ENCODE results near the gene ZCCHC14.
"Not testable (repeated sequence)": the region's sequence is repeated elsewhere in the genome, so short reads cannot be mapped to it uniquely, and the experiment has no call there.

The ZCCHC14 gene

GRCh38 chr16:87384162-87384874, 108.5 kb downstream of the ZCCHC14 start:
- no peaks in the 10 kb centered on the region for H3K27me3 Mint-ChIP-seq (ENCODE audit: low read depth)
- peak overlapping the region; percentile 88 for H3K4me3 Mint-ChIP-seq
- H3K9me3 Mint-ChIP-seq: no peaks in the 10 kb centered on the region
- peaks cover 54% of the 10 kb centered on the region for H3K4me1 Mint-ChIP-seq (ENCODE audit: low read depth)
- H3K27ac Mint-ChIP-seq: peak overlapping the region; percentile 97
- peaks cover 7% of the 10 kb centered on the region for H3K36me3 Mint-ChIP-seq (ENCODE audit: low read depth)

GRCh38 chr16:87383505-87384161, 109.2 kb downstream of the ZCCHC14 start, which contains the start of gene FBXO31:
FBXO31 (minus strand) TSS chr16:87383776; CDS start chr16:87383744, 32 bp downstream.
- H3K27me3 Mint-ChIP-seq (ENCODE audit: low read depth): no peaks in the 10 kb centered on the region
- H3K36me3 Mint-ChIP-seq (ENCODE audit: low read depth): peaks cover 7% of the 10 kb centered on the region
- H3K4me3 Mint-ChIP-seq: peak within 1 kb of the TSS; percentile 88
- H3K4me1 Mint-ChIP-seq (ENCODE audit: low read depth): peaks cover 51% of the 10 kb centered on the region
- H3K27ac Mint-ChIP-seq: peak within 1 kb of the TSS; percentile 97
- H3K9me3 Mint-ChIP-seq: no peaks in the 10 kb centered on the region

- H3K9me3 Mint-ChIP-seq: no peaks in the 10 kb centered on the region
- no peaks in the 10 kb centered on the region for H3K27me3 Mint-ChIP-seq (ENCODE audit: low read depth)
- H3K27ac Mint-ChIP-seq: peak overlapping the region; percentile 88
- peaks cover 7% of the 10 kb centered on the region for H3K36me3 Mint-ChIP-seq (ENCODE audit: low read depth)
- H3K4me1 Mint-ChIP-seq (ENCODE audit: low read depth): peaks cover 38% of the 10 kb centered on the region
- H3K4me3 Mint-ChIP-seq: peak overlapping the region; percentile 80
Observed at GRCh38 chr16:87382023-87382785, 110.6 kb downstream of the ZCCHC14 start.

DNA sequence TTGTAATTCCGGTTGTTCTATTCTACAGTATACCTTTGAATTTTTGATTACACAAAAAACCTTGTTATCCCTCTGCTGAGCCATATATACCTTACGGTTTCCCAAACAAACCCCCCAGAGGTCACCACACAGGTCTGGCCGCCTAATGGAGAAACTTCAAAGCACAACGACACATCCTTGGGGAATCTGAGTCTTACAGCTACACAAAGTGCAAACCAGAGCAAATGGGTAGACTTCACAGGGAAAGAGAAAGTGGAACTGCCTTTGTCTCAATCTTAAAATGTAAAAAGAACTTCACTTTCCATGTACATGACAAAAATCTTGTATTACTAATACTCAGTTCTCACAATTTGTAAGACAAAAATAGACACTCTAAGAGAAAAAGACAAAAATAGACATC, 111.9 kb downstream of the ZCCHC14 start:
- Mint-ChIP-seq H3K4me3 (peak overlapping the region; percentile 82), H3K9me3 (no peaks in the 10 kb centered on the region), H3K27ac (peak overlapping the region; percentile 88), H3K4me1 (ENCODE audit: low read depth) (peaks cover 29% of the 10 kb centered on the region), H3K27me3 (ENCODE audit: low read depth) (no peaks in the 10 kb centered on the region), H3K36me3 (ENCODE audit: low read depth) (peaks cover 10% of the 10 kb centered on the region)

DNA sequence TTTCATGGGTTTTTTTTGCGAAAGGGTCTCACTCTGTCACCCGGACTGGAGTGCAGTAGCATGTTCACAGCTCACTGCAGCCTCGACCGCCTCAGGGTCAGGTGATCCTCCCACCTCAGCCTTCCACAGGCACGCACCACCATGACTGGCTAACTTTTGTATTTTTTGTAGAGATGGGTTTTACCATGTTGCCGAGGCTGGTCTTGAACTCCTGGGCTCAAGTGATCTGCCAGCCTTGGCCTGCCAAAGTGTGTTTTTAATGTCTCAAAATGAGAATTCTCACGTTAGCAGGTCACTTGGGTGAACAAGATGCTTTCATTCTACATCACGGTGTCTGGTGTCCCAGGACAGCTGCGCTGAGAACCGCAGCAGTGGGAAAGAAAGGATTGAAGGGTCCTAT, 112.4 kb downstream of the ZCCHC14 start:
- Mint-ChIP-seq H3K9me3 (no peaks in the 10 kb centered on the region), H3K4me1 (ENCODE audit: low read depth) (peaks cover 31% of the 10 kb centered on the region), H3K36me3 (ENCODE audit: low read depth) (peaks cover 10% of the 10 kb centered on the region), H3K4me3 (no peak overlapping the region), H3K27me3 (ENCODE audit: low read depth) (no peaks in the 10 kb centered on the region), H3K27ac (peak overlapping the region; percentile 88)

DNA sequence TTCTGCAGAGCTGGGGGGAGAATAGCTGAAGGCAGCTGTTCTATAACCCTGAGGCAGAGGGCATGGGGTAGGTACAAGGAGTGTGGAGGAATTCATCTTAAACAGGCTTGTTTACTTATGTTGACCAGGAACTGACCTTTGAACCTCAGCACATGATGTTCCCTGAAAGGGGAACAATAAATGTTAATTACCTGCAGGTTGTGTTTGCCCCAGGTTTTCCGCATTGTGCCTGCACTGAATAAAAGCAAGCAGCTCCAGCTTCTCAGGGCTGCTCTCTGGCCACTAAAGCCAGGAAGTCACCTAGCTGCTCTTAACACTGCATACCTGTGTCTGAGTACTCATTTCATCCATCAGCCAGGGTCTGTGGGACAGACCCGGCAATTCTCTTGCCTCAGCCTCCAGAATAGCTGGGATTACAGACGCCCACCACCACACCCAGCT, 113.5 kb downstream of the ZCCHC14 start:
- not testable (repeated sequence) for H3K36me3 Mint-ChIP-seq (ENCODE audit: low read depth); H3K4me3 Mint-ChIP-seq; H3K9me3 Mint-ChIP-seq; H3K27ac Mint-ChIP-seq; H3K27me3 Mint-ChIP-seq (ENCODE audit: low read depth)
- H3K4me1 Mint-ChIP-seq (ENCODE audit: low read depth): peaks cover 30% of the 10 kb centered on the region

- Mint-ChIP-seq H3K27me3 (ENCODE audit: low read depth) (no peaks in the 10 kb centered on the region), H3K9me3 (no peaks in the 10 kb centered on the region), H3K4me1 (ENCODE audit: low read depth) (peaks cover 20% of the 10 kb centered on the region), H3K36me3 (ENCODE audit: low read depth) (peaks cover 8% of the 10 kb centered on the region), H3K4me3 (no peak overlapping the region), H3K27ac (no peak overlapping the region)
Observed at GRCh38 chr16:87376660-87377059, 116.2 kb downstream of the ZCCHC14 start.

DNA sequence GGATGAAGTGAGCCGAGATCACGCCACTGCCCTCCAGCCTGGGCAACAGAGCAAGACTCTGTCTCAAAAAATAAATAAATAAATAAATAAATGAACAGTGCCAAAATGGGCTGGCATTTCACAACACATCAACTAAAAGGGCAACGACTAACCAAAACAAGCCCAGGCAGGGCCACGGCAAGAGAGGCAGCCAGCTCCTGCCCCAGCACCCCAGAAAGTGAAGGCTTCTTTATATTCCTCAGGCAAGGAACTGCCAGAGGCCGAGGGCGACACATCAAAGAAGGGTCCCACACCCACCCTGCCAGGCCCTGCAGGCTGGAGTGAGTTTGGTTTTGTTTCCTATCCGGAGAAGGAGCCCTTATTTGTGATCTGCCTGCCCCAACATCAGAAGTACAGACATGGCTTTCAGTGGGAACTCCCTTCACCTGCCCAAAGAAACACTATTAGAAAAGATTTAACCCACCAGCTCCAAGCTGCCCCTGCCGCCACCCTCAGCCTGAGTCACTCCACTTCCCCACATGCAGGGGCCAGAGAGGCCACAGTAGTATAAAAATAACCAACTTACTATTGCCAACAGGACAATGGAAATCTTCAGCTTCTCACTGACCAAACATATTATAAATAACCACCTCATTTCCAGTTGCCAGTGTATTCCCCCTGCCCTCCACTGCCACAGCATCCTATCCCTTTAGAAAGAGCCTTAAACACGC, 117.2 kb downstream of the ZCCHC14 start:
- Mint-ChIP-seq H3K36me3 (ENCODE audit: low read depth) (peaks cover 2% of the 10 kb centered on the region), H3K4me1 (ENCODE audit: low read depth) (peaks cover 16% of the 10 kb centered on the region), H3K4me3 (no peak overlapping the region), H3K9me3 (no peaks in the 10 kb centered on the region), H3K27me3 (ENCODE audit: low read depth) (no peaks in the 10 kb centered on the region), H3K27ac (no peak overlapping the region)

- no peak overlapping the region for H3K27ac Mint-ChIP-seq
- peaks cover 14% of the 10 kb centered on the region for H3K4me1 Mint-ChIP-seq (ENCODE audit: low read depth)
- H3K9me3 Mint-ChIP-seq: no peaks in the 10 kb centered on the region
- peaks cover 2% of the 10 kb centered on the region for H3K36me3 Mint-ChIP-seq (ENCODE audit: low read depth)
- no peak overlapping the region for H3K4me3 Mint-ChIP-seq
- no peaks in the 10 kb centered on the region for H3K27me3 Mint-ChIP-seq (ENCODE audit: low read depth)
Observed at GRCh38 chr16:87374313-87374712, 118.5 kb downstream of the ZCCHC14 start.

DNA sequence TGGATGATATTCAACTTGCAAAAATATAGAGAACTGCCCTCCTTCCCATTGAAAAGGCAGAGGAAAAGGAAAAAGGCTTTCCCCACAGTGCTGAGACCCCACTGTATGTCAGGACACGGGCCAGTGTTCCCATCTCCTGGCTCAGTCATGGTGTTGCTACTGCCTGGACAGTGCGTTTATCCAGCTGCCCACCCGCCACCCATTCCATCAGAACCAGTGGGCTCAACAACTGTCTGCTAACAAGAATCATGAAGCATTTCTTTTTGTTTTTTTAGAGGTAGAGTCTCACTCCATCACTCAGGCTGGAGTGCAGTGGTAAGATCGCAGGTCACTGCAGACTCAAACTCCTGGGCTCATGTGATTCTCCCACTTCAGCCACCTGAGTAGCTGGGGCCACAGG, 120.5 kb downstream of the ZCCHC14 start:
- Mint-ChIP-seq H3K36me3 (ENCODE audit: low read depth) (peaks cover 2% of the 10 kb centered on the region), H3K27ac (no peak overlapping the region), H3K9me3 (no peaks in the 10 kb centered on the region), H3K4me3 (no peak overlapping the region), H3K27me3 (ENCODE audit: low read depth) (no peaks in the 10 kb centered on the region), H3K4me1 (ENCODE audit: low read depth) (peaks cover 16% of the 10 kb centered on the region)

DNA sequence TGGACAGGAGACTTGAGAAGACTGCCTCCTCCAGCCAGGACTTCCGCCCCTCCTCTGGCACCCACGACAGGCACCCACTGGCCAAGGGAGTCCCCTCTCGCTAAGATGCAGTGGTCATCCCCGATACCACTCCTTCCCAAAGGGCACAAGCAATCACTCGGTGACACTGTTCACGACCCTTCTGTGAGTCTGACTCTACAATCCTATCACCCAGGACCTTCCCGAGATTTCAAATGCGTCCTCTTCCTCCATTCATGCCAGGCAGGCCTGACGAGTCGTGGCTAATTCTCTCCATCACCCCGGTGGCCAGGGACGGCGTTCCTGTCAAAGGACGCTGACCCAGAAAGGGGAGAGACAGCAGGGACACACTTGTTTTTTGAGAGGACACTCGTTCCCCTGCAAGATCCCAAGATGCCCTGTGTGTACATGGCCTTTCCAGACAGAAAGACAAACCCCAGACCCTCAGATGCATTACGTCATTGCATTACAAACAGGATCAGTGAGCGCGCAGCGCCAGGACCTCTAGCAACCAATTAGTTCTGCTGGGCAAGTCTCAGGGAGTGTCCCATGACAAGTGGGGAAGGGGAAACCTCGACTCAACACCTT, 121.5 kb downstream of the ZCCHC14 start:
- no peaks in the 10 kb centered on the region for H3K27me3 Mint-ChIP-seq (ENCODE audit: low read depth)

GRCh38 chr16:87369796-87370719, 122.8 kb downstream of the ZCCHC14 start:
- Mint-ChIP-seq H3K27me3 (ENCODE audit: low read depth) (no peaks in the 10 kb centered on the region), H3K9me3 (no peaks in the 10 kb centered on the region), H3K27ac (no peak overlapping the region), H3K4me3 (no peak overlapping the region), H3K4me1 (ENCODE audit: low read depth) (peaks cover 14% of the 10 kb centered on the region), H3K36me3 (ENCODE audit: low read depth) (no peaks in the 10 kb centered on the region)

More for the DNA sequence above, 121.5 kb downstream of the ZCCHC14 start:
- Mint-ChIP-seq H3K4me3 (no peak overlapping the region), H3K36me3 (ENCODE audit: low read depth) (no peaks in the 10 kb centered on the region), H3K27ac (no peak overlapping the region), H3K4me1 (ENCODE audit: low read depth) (peaks cover 16% of the 10 kb centered on the region), H3K9me3 (no peaks in the 10 kb centered on the region)

- Mint-ChIP-seq H3K9me3 (no peaks in the 10 kb centered on the region), H3K27ac (no peak overlapping the region), H3K4me1 (ENCODE audit: low read depth) (peaks cover 21% of the 10 kb centered on the region), H3K27me3 (ENCODE audit: low read depth) (no peaks in the 10 kb centered on the region), H3K4me3 (no peak overlapping the region), H3K36me3 (ENCODE audit: low read depth) (no peaks in the 10 kb centered on the region)
Observed at GRCh38 chr16:87369117-87369765, 123.6 kb downstream of the ZCCHC14 start.
